Tracheal epithelial cell (primary cell): ENCODE measurements around the gene MTTP. TPM values are rescaled to one million over a fixed set of nuclear protein-coding genes. Genes with fewer than 3 reads are reported as not detected.

Source experiments
- total RNA-seq: library from RNA; depleted of rRNA; stranded (reverse); fragments of >200 nt; gene quantifications from 2 replicates; pipeline ENCODE4 v1.2.1, GENCODE V29; 2014

The MTTP gene
- under 0.01 and 0.24 TPM in 2 replicates for total RNA-seq

DNA sequence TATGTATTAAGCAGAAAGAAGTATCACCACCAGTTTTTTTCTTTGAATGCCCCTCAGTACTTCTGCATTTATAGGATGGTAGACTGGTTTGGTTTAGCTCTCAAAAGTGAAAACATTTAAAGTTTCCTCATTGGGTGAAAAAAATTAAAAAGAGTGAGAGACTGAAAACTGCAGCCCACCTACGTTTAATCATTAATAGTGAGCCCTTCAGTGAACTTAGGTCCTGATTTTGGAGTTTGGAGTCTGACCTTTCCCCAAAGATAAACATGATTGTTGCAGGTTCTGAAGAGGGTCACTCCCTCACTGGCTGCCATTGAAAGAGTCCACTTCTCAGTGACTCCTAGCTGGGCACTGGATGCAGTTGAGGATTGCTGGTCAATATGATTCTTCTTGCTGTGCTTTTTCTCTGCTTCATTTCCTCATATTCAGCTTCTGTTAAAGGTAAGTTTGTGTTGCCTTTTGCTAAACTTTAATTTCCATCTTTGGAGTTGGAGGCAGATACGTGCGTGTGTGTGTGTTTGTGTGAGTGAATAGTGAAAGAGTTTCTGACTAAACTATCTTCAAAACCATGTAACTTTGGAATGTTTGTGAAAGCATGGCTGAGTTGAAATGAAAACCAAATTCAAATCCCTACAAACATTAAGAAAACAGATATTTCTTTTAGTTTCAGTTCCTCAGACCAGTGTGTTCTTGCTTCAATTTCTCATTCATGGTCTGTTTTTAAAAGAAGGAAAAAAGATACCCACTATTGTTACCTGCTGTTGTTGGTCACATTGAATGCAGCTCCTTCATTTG lies at the start of gene MTTP:
Gene MTTP (plus strand): TSS at position 295 of the 795 bp plus-strand sequence. CDS start 86 bp downstream, at position 381.

DNA sequence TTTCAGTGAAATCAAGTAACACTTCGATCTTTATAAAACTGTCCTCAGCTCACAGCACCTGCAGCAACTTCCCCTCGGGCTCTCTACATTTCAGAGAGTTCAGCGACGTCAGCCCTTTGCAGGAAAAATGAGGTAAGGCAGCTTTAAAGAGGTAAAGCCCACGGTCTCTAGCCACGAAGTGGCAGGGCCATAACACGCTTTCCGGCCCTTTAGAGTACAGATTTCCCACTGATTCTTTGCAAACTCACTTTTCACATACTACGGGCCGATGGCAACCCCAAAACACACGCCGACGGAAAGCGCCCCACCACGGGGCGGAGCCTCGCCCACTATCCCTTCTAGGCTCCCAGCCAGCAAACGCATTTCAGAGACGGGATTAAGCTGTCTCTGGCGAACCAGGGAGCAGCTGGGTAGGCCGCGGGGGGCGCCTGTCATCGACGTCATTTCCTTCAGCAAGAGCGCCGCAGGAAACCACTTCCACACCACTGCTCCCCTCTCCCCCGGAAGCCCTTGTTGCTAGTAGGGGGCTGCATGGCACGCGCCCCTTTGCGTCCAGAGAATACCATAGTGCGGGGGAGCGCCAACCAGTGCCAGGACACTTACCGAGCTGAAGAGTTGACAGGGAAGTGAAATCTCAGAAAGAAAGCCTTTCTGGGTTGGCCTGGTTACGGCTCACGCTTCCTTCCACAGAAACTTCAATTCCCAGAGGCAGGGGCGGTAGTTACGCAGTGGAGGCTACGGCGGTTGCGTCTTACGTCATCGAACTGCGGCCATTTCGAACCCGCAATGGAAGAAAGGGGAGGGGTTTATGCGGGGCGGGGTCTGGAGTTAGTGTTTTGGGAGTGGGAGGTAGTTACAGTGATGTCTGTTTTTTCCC lies 11.1 kb upstream of the MTTP start, which contains the start of gene TRMT10A:
Gene TRMT10A (minus strand): TSS at position 730 of the 877 bp plus-strand sequence. CDS start 4,701 bp downstream, outside the sequence.

DNA sequence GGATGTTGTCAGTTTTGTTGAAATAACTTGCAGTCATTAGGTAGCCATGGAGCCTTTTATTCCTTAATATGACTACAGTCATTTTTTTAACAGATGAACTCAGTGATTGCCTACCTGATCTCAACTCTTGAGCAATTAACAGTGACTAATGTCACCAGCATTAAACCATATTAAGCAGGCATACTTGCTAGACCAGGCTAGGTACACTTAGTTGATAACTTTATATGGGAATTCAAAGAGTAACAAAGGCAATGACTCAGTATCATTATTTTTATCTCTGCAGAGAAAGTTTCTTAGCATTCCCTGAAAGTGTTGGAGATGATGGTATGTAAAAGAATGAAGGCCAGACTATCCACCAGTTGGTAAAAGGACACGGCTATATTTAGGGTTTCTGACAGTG lies 83.2 kb downstream of the MTTP start, which contains the start of gene C4orf54:
Gene C4orf54 (minus strand): TSS at position 31 of the 400 bp plus-strand sequence. CDS start 3,180 bp downstream, outside the sequence.

Other genes starting within 250 kb of the MTTP start
- gene ADH1C, start 222.1 kb upstream of the MTTP start, total RNA-seq, result not detected in 2 replicates
- gene ADH7, start 139.5 kb upstream of the MTTP start, total RNA-seq, result 3.9 and 15.1 TPM in 2 replicates
- not detected in 2 replicates for gene C4orf17, start 63.8 kb upstream of the MTTP start, total RNA-seq
- gene TRMT10A, start 10.8 kb upstream of the MTTP start, total RNA-seq, result 8.3 and 8.9 TPM in 2 replicates
- gene C4orf54, start 83.0 kb downstream of the MTTP start, total RNA-seq, result under 0.01 TPM in 1 of 2 replicates, not detected in the other
- 34.1 and 127 TPM in 2 replicates for gene DAPP1, start 242.0 kb downstream of the MTTP start, total RNA-seq